Chondrocyte (in vitro differentiated cells): Measurements from ENCODE around the gene PHLDB3. TPM values are rescaled to one million over a fixed set of nuclear protein-coding genes. Genes with fewer than 3 reads are reported as not detected.

Source experiments
- DNase-seq: peaks from one replicate; pipeline ENCODE4 v3.0.0; 2021; ENCODE audit warnings: mixed read lengths, low spot score
- H3K27ac Mint-ChIP-seq: one replicate; pipeline ENCODE4 v1.8.0; 2021; ENCODE audit warnings: mild to moderate bottlenecking, moderate library complexity, mixed read lengths; ENCODE audit not compliant: unreplicated experiment
- H3K27me3 Mint-ChIP-seq: 2 replicates; pipeline ENCODE4 v1.8.0; 2021; ENCODE audit warnings: low read depth, mixed read lengths
- H3K36me3 Mint-ChIP-seq: 2 replicates; pipeline ENCODE4 v1.8.0; 2021; ENCODE audit warnings: low read depth, mixed read lengths
- H3K4me1 Mint-ChIP-seq: 2 replicates; pipeline ENCODE4 v1.8.0; 2021; ENCODE audit warnings: low read depth, mild to moderate bottlenecking, mixed read lengths
- H3K4me3 Mint-ChIP-seq: one replicate; pipeline ENCODE4 v1.8.0; 2021; ENCODE audit warnings: mild to moderate bottlenecking, moderate library complexity, mixed read lengths; ENCODE audit not compliant: unreplicated experiment
- H3K9me3 Mint-ChIP-seq: 2 replicates; pipeline ENCODE4 v1.8.0; 2021; ENCODE audit warnings: low read depth, mixed read lengths
- CTCF ChIP-seq: fragments of 200-600 bp; sonication (generic); IDR thresholded peaks from 2 replicates; pipeline ENCODE4 v1.5.0; 2021; ENCODE audit warnings: antibody characterized with exemption, mild to moderate bottlenecking, moderate library complexity
- total RNA-seq: library from RNA; stranded (reverse); gene quantifications from 3 replicates; pipeline ENCODE4 v1.2.1, GENCODE V29; 2021

PHLDB3 gene
- total RNA-seq, 1 donor from 2014 or later = 7.0 TPM

DNA sequence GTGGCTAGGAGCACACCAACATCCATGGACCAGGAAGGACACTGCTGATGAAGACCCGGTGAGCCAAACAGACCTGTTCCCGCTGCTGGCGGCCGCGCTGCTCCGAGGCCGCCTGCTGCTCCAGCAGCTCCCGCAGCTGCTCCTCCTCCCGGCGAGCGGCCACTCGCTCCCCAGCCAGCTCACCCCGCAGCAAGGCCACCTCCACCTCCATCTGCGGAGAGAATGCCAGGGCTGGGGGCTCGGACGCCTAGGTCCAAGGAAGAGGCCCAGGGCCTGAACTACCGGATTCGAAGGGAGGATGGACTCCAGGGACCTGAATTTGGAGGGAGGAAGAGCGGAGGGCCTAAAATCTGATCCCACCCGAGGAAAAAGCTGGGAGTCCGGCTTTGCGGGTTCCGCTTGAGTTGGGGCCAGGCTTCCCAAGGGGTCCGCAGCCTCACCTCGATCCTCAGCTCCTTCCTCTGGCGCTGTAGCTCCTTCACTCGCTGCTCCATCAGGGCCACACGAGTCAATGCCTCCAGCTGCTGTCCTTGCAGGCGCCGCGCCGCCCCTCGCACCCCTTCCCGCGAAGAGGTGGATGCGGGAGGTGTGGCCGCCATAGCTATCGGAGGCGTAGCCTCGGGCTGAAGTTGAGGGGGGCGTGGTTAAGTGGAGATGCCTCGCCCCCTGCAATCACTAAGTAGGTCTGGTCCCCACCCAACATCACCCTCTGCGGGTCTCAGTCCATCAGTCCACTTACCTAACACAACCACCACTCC lies 2.7 kb downstream of the PHLDB3 start:
- DNase-seq = no peak
- H3K27ac Mint-ChIP-seq = no peak overlapping the region
- no peaks in the 10 kb centered on the region for H3K27me3 Mint-ChIP-seq
- H3K4me1 Mint-ChIP-seq = peaks cover 14% of the 10 kb centered on the region
- H3K4me3 Mint-ChIP-seq = no peak overlapping the region
- TF ChIP-seq CTCF = no peak
- H3K36me3 Mint-ChIP-seq = peaks cover 12% of the 10 kb centered on the region
- no peaks in the 10 kb centered on the region for H3K9me3 Mint-ChIP-seq

DNA sequence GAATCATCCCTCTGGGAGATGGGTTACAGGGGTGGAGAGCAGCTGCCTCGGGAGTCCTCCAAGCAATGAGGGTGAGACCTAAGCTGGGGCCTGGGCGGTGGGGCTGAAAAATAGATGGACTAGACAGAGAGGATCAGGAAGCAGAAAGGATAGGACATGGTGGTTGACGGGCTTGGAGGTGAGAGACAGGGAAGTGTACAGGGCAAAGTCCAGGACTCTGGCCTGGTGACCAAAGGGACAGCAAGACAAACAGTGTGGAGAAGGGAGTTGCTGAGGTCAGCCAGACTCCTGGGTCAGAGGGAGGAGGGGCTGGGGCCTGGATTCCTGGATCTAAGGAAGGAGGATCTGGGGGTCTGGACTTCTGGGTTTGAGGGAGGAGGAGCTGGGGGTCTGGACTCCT lies 5.5 kb downstream of the PHLDB3 start:
- no peak for TF ChIP-seq CTCF
- no peaks in the 10 kb centered on the region for H3K9me3 Mint-ChIP-seq
- H3K27ac Mint-ChIP-seq = no peak overlapping the region
- H3K36me3 Mint-ChIP-seq = peaks cover 17% of the 10 kb centered on the region
- DNase-seq = no peak
- no peak overlapping the region for H3K4me3 Mint-ChIP-seq
- H3K4me1 Mint-ChIP-seq = peaks cover 10% of the 10 kb centered on the region
- no peaks in the 10 kb centered on the region for H3K27me3 Mint-ChIP-seq

DNA sequence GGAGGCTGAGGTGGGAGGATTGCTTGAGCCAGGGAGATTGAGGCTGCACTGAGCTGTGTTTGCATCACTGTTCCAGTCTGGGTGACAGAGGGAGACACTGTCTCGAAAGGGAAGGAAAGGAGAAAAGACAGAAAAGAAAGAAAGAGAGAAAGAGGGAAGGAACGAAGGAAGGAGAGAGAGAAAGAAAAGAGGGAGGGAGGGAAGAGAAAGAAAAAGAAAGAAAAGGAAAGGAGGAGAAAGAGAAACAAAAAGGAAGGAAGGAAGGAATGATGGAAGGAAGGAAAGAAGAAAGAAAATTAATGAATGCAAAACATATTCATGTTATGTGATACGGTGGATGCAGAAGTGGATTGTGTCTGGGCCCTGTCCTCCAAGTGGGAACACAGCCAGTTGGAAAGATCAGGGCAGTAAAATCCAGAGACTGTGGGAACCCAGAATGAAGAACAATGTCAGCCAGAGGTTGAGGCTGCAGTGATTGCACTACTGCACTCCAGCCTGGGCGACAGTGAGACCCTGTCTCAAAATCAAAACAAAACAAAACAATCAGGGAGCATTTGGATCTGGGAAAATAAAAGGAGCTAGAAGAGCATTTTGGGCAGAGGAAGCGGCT lies 6.2 kb downstream of the PHLDB3 start:
- Mint-ChIP-seq H3K36me3 (peaks cover 17% of the 10 kb centered on the region), H3K4me1 (peaks cover 6% of the 10 kb centered on the region), H3K27ac (no peak overlapping the region), H3K4me3 (no peak overlapping the region), H3K27me3 (no peaks in the 10 kb centered on the region), H3K9me3 (no peaks in the 10 kb centered on the region)
- TF ChIP-seq CTCF = no peak
- no peak for DNase-seq

- H3K4me1 Mint-ChIP-seq = no peaks in the 10 kb centered on the region
- H3K4me3 Mint-ChIP-seq = no peak overlapping the region
- H3K36me3 Mint-ChIP-seq = peaks cover 14% of the 10 kb centered on the region
Measured at GRCh38 chr19:43496960-43497359, 7.6 kb downstream of the PHLDB3 start.

DNA sequence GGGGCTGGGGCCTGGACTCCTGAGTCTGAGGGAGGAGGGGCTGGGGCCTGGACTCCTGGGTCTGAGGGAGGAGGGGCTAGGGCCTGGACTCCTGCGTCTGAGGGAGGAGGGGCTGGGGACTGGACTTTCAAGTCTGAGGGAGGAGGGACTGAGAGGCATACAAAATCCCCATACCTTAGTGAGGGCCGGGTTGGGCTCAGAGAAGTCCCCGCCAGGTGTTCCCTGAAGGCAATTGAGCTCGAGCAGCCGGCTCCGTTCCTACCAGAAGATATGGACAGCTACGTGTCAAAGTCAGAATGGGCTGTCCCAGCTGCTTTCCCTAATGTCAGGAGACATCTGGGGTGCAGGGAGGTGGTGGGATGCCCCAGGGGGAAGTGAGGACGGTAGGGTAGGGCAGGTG lies 9.5 kb downstream of the PHLDB3 start:
- Mint-ChIP-seq H3K36me3 (peaks cover 12% of the 10 kb centered on the region), H3K27ac (no peak overlapping the region), H3K9me3 (no peaks in the 10 kb centered on the region), H3K4me3 (no peak overlapping the region), H3K4me1 (no peaks in the 10 kb centered on the region), H3K27me3 (no peaks in the 10 kb centered on the region)
- no peak for DNase-seq
- TF ChIP-seq CTCF = no peak

More at GRCh38 chr19:43496960-43497359, 7.6 kb downstream of the PHLDB3 start:
- Mint-ChIP-seq H3K27ac (no peak overlapping the region), H3K27me3 (no peaks in the 10 kb centered on the region), H3K9me3 (no peaks in the 10 kb centered on the region)
- TF ChIP-seq CTCF = no peak
- DNase-seq = no peak
